ENCODE results near the gene EMCN. TPM values are rescaled to one million over a fixed set of nuclear protein-coding genes. Genes with fewer than 3 reads are reported as not detected.

Gene EMCN
- polyA plus RNA-seq, 3 donors = not detected

DNA sequence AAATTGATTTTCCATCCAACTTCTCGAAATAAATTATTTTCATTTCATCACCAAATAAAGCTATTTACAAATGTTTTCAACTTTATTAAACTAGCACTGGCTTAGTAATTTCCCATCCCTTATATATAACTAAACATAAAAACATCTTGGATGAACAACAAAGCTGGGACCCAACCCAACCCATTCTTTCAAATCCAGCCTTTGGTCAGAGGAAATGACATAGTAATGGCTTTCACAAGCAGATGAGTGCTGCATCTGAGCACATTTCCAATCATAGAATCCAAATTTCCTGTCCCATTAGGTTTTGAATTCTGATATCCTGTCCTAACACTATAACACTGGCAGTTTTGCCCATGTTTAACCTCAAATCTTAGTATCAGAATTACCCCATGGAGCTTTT lies 7.9 kb upstream of the EMCN start:
- no peaks in the 10 kb centered on the region for H3K4me1 Mint-ChIP-seq
- no peaks in the 10 kb centered on the region for H3K27me3 Mint-ChIP-seq (ENCODE audit: low read depth in 3 of 3)
- H3K4me1 ChIP-seq (ENCODE audit: control insufficient read depth in 1 of 2, insufficient read depth in 2 of 2, low read length in 2 of 2) = no peaks in the 10 kb centered on the region
- H4K20me1 ChIP-seq (ENCODE audit: insufficient read depth, low read length) = no peaks in the 10 kb centered on the region
- WGBS (ENCODE audit: insufficient coverage) = 100% methylated on average over 1 of the region's 1 CpG
- H3K9ac ChIP-seq (ENCODE audit: insufficient read depth, low read length, poor library complexity, severe bottlenecking) = no peak overlapping the region
- H3K27me3 ChIP-seq (ENCODE audit: control insufficient read depth in 2 of 2, insufficient read depth in 2 of 2, low read length in 2 of 2) = no peaks in the 10 kb centered on the region
- H3K4me2 ChIP-seq (replicated peaks; ENCODE audit: extremely low read depth, low read length, poor library complexity, severe bottlenecking) = no peak overlapping the region
- no peaks in the 10 kb centered on the region for H3K79me2 ChIP-seq (ENCODE audit: insufficient read depth, low read length)
- no peak overlapping the region for H2AFZ ChIP-seq (ENCODE audit: insufficient read depth, low read depth, low read length, poor library complexity, severe bottlenecking)
- intact Hi-C loops (cut with micrococcal nuclease) = no loop called here
- H3K4me3 Mint-ChIP-seq = no peak overlapping the region
- H3K9me3 ChIP-seq (replicated peaks in 1 of 2; ENCODE audit: control insufficient read depth in 1 of 2, insufficient read depth in 1 of 2, low read length in 2 of 2) = no peaks in the 10 kb centered on the region
- H3K9me3 Mint-ChIP-seq = peaks cover 6 to 18% (median 12%) of the 10 kb centered on the region in 7 donors
- DNase-seq = no peak
- no peaks in the 10 kb centered on the region for H3K36me3 ChIP-seq (replicated peaks in 1 of 2; ENCODE audit: control insufficient read depth in 1 of 2, insufficient read depth in 2 of 2, low read length in 2 of 2)
- no peak overlapping the region for H3K27ac Mint-ChIP-seq
- H3K4me3 ChIP-seq (replicated peaks in 1 of 3; ENCODE audit: low read depth in 2 of 3, low read length in 3 of 3) = no peak overlapping the region
- TF ChIP-seq CTCF (IDR thresholded peaks at IDR 0.05) = no peak
- H3K36me3 Mint-ChIP-seq = no peaks in the 10 kb centered on the region
- H3K27ac ChIP-seq (ENCODE audit: low read depth in 1 of 2, low read length in 2 of 2) = no peak overlapping the region

DNA sequence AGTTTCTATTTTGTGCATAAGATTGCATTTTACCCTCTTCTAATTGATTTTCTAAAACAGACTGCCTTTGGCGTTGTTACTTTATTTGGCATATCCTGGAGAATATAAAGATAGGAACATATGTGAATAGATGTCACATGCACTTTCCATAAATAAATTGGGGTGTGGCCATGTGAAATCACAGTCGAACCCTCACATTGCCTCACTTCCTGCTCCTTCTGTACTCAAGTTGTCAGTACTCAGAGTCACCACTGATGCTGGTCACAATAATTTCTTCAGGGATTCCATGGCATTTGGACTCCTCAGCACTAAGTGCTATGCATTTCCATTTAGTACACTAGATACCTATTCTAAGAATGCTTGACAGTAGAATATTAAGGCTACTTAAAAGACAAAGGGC lies 1.4 kb upstream of the EMCN start:
- Mint-ChIP-seq H3K27ac (no peak overlapping the region), H3K4me3 (no peak overlapping the region), H3K4me1 (peaks cover 3% of the 10 kb centered on the region), H3K27me3 (ENCODE audit: low read depth in 3 of 3) (peaks cover 19 to 27% (median 22%) of the 10 kb centered on the region in 3 donors), H3K36me3 (no peaks in the 10 kb centered on the region), H3K9me3 (peaks cover 0 to 3% (median 0%) of the 10 kb centered on the region in 7 donors)
- DNase-seq = no peak
- Histone ChIP-seq H3K9ac (ENCODE audit: insufficient read depth, low read length, poor library complexity, severe bottlenecking) (no peak overlapping the region), H3K79me2 (ENCODE audit: insufficient read depth, low read length) (no peaks in the 10 kb centered on the region), H3K4me3 (replicated peaks in 1 of 3; ENCODE audit: low read depth in 2 of 3, low read length in 3 of 3) (no peak overlapping the region), H3K27ac (ENCODE audit: low read depth in 1 of 2, low read length in 2 of 2) (no peak overlapping the region), H3K4me1 (ENCODE audit: control insufficient read depth in 1 of 2, insufficient read depth in 2 of 2, low read length in 2 of 2) (no peaks in the 10 kb centered on the region), H3K27me3 (ENCODE audit: control insufficient read depth in 2 of 2, insufficient read depth in 2 of 2, low read length in 2 of 2) (peaks cover 19 to 21% of the 10 kb centered on the region in 2 donors), H3K36me3 (replicated peaks in 1 of 2; ENCODE audit: control insufficient read depth in 1 of 2, insufficient read depth in 2 of 2, low read length in 2 of 2) (no peaks in the 10 kb centered on the region), H3K9me3 (replicated peaks in 1 of 2; ENCODE audit: control insufficient read depth in 1 of 2, insufficient read depth in 1 of 2, low read length in 2 of 2) (no peaks in the 10 kb centered on the region), H2AFZ (ENCODE audit: insufficient read depth, low read depth, low read length, poor library complexity, severe bottlenecking) (no peak overlapping the region), H3K4me2 (replicated peaks; ENCODE audit: extremely low read depth, low read length, poor library complexity, severe bottlenecking) (no peak overlapping the region), H4K20me1 (ENCODE audit: insufficient read depth, low read length) (no peaks in the 10 kb centered on the region)
- TF ChIP-seq CTCF (IDR thresholded peaks at IDR 0.05) = no peak
- intact Hi-C loops (cut with micrococcal nuclease) = no loop called here
- WGBS (ENCODE audit: insufficient coverage) = 0% methylated on average over 1 of the region's 2 CpGs

All from CD14-positive monocyte (primary cell).